OCI-LY3 (cell line): Measurements from ENCODE around the gene CACNA1C.

Experiments
- CTCF ChIP-seq: fragments of 200-600, 300-600 bp; sonication (generic); IDR thresholded peaks from 2 replicates; pipeline ENCODE4 v1.5.1; 2014; ENCODE audit warnings: antibody characterized with exemption, low read length, low read depth
- EZH2phosphoT487 ChIP-seq: fragments of 200-600 bp; shearing (Covaris generic); IDR thresholded peaks from 2 replicates; pipeline ENCODE4 v1.6.1; 2018; ENCODE audit warnings: antibody characterized with exemption, mixed run types, low read depth

DNA sequence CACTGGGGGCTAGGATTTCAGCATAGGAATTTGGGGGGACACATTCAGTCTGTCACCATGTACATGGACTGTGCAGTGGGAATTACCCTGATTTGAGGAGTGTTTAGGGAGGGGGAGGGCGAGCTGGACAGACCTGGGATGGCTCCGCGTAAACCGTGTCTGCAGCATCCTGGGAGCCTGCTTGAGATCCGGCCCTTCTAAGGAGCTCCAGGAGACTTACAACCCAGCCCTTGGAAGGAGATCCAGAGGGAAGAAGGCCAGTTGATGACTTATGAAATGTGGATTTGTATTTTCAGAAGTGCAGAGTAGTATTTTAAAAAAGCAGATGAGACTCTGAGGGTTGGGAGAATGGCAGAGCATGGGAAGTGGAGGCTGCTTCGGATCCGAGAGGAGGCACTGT is 153.2 kb downstream of the CACNA1C start:
- TF ChIP-seq CTCF (no peak), EZH2phosphoT487 (no peak)
